NOMO-1 (cell line): Measurements from ENCODE around the gene GMCL1.
A peak's percentile ranks its signal among the peaks of the same experiment; 100 is the strongest.

Experiments
- DNase-seq, 2 experiments: peaks; one replicate each; lab custom pipeline; 2025; ENCODE audit not compliant: unreplicated experiment in 2 of 2; lab: John Stamatoyannopoulos, UW

The GMCL1 gene, protein sequence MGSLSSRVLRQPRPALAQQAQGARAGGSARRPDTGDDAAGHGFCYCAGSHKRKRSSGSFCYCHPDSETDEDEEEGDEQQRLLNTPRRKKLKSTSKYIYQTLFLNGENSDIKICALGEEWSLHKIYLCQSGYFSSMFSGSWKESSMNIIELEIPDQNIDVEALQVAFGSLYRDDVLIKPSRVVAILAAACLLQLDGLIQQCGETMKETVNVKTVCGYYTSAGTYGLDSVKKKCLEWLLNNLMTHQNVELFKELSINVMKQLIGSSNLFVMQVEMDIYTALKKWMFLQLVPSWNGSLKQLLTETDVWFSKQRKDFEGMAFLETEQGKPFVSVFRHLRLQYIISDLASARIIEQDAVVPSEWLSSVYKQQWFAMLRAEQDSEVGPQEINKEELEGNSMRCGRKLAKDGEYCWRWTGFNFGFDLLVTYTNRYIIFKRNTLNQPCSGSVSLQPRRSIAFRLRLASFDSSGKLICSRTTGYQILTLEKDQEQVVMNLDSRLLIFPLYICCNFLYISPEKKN

GRCh38 chr2:69829256-69830044 lies at the start of gene GMCL1:
GMCL1 (plus strand) TSS chr2:69829660; CDS start chr2:69829893, 233 bp downstream.
- peak; percentile 94 to 95 for DNase-seq

GRCh38 chr2:69780921-69781320 lies 48.5 kb upstream of the GMCL1 start:
- no peak for DNase-seq

DNA sequence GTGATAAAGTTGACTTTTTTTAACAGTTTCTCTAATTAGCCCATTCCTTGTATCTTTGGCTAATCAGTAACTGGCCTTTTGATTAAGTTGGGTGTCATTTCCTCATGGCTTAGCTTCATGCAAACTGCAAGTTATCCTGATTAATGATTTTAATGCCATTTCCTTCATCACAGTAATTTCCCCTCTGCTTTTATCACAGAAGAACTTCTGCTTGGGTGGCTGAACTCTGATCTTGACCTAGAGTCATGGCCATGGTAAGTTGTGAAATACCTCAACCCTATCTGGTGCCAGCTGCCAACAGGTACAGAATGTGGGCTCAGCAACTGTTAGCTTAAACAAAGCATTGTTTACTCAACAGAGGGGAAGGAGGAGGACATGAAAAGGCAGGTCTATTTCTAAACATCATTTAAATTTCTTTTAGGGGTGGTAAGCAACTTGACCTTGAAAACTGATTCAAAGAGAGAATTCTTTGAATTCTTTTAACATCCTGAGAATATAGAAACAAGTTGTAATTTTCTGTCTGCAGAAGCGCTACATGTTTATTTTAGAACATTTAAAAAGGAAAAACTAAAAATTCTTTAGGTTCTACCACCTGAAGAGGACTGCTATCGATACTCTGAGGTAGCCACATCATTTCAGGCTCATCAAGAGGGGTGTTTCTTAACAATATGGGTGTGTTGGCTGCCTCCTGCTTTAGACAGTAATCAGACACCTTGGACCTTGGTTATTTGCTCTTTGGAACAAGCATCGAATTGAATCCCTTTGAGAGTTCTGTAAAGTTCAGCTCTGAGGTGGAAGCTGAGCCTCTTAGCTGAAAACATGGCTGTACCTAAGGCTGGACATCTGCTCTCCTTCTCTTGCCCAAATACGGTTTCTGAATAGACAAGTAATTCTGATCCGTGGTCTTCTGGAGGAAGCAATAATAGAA lies 47.9 kb upstream of the GMCL1 start:
- DNase-seq: peak in 1 of 2 experiments; percentile 21

DNA sequence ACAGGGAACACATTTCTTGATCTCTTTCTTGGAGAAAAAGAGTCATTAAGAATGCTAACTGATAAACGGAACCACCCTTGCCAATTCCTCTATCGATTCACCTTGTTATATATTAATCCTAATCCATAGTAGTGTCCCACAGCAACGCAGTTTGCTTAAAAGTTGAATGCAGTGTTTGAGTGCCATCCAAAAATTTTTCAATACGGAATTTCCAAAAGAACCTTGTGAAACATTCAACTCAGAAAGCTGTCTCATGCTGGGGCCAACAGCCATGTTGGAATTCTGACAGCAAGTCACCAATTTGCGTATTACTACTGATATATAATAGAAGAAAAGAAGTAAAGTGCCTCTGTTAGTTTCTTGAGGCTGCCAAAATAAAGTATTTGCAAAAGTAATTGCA lies 45.2 kb upstream of the GMCL1 start:
- no peak for DNase-seq

GRCh38 chr2:69785358-69785757 lies 44.1 kb upstream of the GMCL1 start:
- DNase-seq: no peak

DNA sequence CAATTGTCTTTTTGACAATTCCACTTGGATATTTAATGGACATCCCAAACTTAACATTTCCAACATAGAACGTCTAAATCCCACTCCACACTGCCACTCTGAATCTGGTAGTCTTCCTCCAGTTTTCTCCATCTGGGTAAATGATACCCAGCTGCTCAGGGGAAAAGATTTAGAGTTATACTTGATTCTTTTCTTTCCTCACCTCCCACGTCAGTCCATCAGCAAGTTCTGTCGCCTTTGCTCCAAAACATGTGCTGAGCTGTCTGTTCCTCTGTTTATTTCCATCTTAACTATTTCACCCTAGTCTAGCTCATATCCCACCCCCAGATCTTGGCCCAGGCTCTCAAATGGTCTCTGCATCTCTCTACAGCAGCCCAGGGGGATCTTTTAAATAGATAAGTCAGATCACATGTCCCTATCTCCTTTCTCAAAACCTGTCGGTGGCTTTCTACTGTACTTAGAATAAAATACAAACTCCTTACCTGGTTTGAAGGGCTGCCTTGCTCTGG lies 43.4 kb upstream of the GMCL1 start:
- no peak for DNase-seq

DNA sequence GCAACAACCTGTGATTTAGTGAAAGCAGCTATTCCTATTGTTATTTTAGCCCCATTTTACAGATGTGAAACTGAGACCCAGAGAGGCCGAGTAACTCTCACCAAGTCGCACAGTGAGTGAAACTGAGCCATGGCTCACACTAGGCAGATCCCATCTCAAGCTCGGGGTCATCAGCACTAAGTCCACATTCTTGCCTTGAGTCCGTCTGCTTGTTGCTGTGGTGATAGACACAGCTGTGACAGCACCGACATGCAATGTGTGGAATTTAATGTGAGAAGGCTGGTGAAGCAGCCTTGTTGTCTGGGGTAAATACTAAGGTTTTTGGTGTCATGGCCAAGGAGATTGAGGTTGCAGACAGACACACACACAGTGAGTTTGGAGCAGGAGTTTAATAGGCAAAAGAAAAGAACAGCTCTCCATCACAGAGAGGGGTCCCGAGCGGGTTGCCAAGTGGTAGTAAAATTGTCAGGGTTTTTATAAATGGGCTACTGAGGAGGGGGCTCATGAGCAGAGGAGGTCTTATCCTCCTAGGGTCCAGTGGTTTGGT lies 40.2 kb upstream of the GMCL1 start:
- DNase-seq: no peak

GRCh38 chr2:69789772-69790600 lies 39.5 kb upstream of the GMCL1 start:
- no peak for DNase-seq

DNA sequence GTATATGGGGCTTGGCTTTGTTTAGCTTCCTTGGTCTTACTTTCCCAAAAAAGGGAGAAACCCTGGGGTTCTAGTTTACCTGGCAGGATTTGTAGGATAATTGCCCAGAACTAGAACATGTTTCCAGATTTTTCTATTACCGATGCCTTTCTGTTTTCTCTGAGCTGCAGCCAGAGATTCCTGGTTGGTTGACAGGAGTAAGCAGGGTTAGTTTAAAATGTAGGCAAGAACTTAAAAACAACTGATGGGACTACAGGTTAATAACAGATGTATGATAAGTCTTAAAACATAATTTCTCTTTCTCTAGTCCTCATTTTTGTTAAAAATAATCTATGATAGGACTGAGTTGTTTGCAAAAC lies 38.9 kb upstream of the GMCL1 start:
- DNase-seq: no peak

DNA sequence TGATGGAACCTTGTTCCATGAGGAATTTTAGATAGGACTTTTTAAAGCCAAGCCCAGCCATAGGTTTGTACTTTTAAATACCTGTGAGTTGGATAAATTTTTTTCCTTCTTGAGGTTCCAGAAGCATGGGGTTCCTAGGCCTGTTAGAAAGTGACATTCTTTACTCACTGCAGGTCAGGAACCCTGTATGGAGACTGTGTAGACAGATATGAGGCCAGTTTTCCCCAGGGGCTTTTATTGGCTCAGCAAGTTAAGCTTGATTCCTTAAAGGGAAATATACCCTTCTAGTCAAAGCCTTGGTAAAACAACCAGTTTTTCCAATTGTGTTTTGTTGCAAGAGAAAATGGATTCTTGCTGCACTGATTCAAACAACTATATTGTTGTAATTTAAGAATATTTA lies 38.4 kb upstream of the GMCL1 start:
- no peak for DNase-seq

GRCh38 chr2:69796174-69796573 lies 33.3 kb upstream of the GMCL1 start:
- DNase-seq: no peak

DNA sequence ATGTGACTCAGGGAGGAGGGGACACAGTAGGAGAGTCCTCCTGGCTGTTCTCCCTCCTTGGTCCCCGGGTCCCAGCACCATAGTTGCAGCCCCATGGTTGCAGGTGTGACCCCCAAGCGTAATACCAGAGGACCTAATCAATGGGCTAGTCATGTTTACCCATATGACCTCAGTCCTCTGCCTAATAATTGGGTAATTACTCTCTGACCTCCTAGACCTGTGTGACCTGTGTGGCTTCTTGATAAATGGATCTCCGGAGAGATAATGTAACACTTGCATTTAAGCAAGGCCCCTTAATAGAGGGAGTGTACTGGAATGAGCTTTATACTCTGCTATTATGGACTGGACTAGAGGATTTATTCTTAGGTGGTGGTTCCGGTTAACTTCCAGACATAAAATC lies 32.2 kb upstream of the GMCL1 start:
- no peak for DNase-seq

DNA sequence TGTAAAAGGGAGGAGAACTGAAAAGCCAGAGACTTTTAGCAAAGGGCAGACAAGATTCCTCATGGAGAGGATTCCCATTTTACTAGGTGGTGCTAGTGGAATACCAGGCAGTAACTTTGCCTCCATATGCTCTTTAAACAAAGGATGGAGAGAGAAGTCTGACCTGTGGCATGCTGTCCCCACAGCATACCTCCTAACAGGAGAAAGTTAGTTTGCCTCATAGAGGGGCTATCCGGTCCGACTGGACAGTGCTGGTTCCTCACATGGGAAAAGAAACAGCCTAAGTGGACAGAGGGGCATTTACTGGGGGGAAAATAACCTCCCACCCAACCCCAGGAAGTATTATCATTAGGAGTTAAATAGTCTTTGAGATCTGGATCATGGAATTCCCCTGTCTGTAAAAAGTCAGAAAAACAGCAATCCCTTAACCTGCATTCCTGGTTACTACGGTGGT lies 31.6 kb upstream of the GMCL1 start:
- no peak for DNase-seq

DNA sequence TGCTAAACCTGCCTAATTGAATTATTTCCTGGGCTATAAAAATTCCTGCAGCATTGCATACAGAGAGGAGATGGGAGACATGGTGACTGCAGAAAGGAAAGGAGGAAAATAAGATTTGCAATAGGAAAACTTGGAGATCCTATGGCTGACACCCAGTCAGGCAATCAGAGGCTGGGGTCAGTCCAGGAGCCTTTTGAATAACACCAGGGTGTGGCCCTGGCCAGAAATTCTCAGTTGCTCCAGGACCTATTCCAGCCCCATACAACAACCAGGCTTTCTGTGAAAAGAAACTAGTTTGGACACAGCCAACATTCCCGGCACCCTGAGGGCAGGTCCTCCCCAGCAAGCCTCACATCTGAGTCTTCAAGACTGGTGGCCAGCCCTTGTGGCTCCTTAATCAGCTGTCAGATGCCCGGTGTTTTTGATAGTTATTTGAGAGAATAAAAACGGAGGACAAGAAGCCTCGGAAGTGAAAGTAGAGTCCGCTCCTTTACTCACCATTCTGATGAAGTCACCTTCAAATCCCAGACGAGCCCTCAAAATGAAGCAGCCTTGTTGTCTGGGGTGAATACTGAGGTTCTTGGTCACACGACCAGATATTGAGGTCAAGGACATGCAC lies 31.1 kb upstream of the GMCL1 start:
- DNase-seq: no peak

DNA sequence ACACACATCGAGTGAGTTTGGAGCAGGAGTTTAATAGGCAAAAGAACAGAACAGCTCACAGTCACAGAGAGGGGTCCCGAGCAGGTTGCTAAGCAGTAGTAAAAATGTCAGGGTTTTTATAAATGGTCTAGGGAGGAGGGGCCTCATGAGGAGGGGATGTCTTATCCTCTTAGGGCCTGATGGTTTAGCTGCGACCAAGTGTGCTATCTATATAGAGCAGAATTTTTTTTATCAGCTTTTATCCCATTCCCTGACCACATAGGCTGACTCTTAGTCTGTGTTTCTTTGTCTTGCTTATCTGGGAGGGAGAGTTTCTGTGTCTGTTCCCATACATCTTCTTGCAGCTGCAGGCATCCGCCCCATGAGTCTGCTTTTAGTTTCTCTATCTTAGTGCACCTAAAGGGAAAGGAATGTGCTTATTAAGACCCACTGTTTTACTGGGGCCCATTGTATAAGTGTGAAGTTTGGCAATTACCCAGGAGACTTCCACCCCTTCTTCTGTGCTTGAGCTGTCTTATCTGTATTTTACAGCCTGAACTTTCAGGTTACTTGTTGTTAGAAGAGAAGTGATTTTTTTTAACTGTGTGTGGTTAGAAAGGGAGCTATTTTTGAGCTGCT lies 30.4 kb upstream of the GMCL1 start:
- DNase-seq: no peak

- no peak for DNase-seq
Measured at GRCh38 chr2:69801745-69802290, 27.6 kb upstream of the GMCL1 start.

- peak; percentile 9 to 62 for DNase-seq
Measured at GRCh38 chr2:69802781-69803367, 26.6 kb upstream of the GMCL1 start.

DNA sequence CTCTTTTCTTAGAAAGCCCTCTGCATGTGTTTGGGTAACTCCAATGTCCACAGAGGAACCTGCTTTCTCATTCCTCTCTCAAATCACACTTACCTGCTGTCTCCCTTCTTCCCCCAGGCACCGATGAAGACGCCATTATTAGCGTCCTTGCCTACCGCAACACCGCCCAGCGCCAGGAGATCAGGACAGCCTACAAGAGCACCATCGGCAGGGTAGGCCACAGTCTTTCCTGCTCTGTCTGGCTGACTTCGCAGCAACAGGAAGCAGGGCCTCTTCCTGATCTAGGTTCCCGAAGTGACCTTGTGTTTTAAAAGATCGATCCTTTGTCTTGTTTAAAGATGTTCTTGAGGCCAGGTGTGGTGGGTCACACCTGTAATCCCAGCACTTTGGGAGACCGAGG lies 25.0 kb upstream of the GMCL1 start:
- DNase-seq: no peak
